Thymus (tissue), 11 donors: Measurements from ENCODE around the gene FN1. TPM values are rescaled to one million over a fixed set of nuclear protein-coding genes. Genes with fewer than 3 reads are reported as not detected.
"Not testable (repeated sequence)": the region's sequence is repeated elsewhere in the genome, so short reads cannot be mapped to it uniquely, and the experiment has no call there.

Experiments
- DNase-seq, 9 donors: peaks; one replicate each; pipeline ENCODE4 v3.0.0-alpha.2; 2013; ENCODE audit warnings: low spot score in 9 of 9, low read depth in 6 of 9, missing footprints in 1 of 9
- H3K27ac ChIP-seq, 2 donors: one replicate each; pipeline ENCODE4 v1.5.1; 2013; ENCODE audit warnings: control low read depth in 1 of 2, low read depth in 1 of 2, low read length in 1 of 2, mild to moderate bottlenecking in 1 of 2, moderate library complexity in 1 of 2
- H3K27me3 ChIP-seq, 2 donors: one replicate each; pipeline ENCODE4 v1.5.1; 2013; ENCODE audit warnings: low read length in 1 of 2; ENCODE audit not compliant: control insufficient read depth in 2 of 2, insufficient read depth in 1 of 2
- H3K36me3 ChIP-seq, 2 donors: one replicate each; pipeline ENCODE4 v1.5.1; 2013; ENCODE audit warnings: low read length in 1 of 2, mild to moderate bottlenecking in 1 of 2, moderate library complexity in 1 of 2; ENCODE audit not compliant: control insufficient read depth in 2 of 2, insufficient read depth in 2 of 2
- H3K4me1 ChIP-seq, 2 donors: one replicate each; pipeline ENCODE4 v1.5.1; 2013; ENCODE audit warnings: low read length in 2 of 2; ENCODE audit not compliant: control insufficient read depth in 2 of 2, insufficient read depth in 2 of 2
- H3K4me3 ChIP-seq, 2 donors: one replicate each; pipeline ENCODE4 v1.5.1; 2013; ENCODE audit warnings: low read length in 2 of 2, control low read depth in 1 of 2, mild to moderate bottlenecking in 1 of 2
- H3K9me3 ChIP-seq, 2 donors: one replicate each; pipeline ENCODE4 v1.5.1; 2013; ENCODE audit warnings: low read length in 1 of 2, mild to moderate bottlenecking in 1 of 2; ENCODE audit not compliant: control insufficient read depth in 2 of 2, insufficient read depth in 1 of 2
- WGBS: extraction: QIAGEN DNeasy Blood & Tissue Kit; methylation state at CpG from one replicate; pipeline ENCODE4 v1.1.7; 2013; 5-methylcytosine and 5-hydroxymethylcytosine counted together
- polyA plus RNA-seq: library from polyadenylated mRNA; stranded (reverse); fragments of 200-250 nt; gene quantifications from one replicate; pipeline ENCODE4 v1.2.3, GENCODE V29; 2013
- total RNA-seq: library from RNA; stranded (reverse); fragments of 120-200 nt; gene quantifications from one replicate; pipeline ENCODE4 v1.2.4, GENCODE V29; 2013
- donor health status: healthy.

Gene FN1
- total and polyA plus RNA-seq, 2 donors: 222 to 439 TPM

- no peaks in the 10 kb centered on the region for H3K27me3 ChIP-seq
- H3K4me3 ChIP-seq: no peak overlapping the region
- no peaks in the 10 kb centered on the region for H3K4me1 ChIP-seq
- no peaks in the 10 kb centered on the region for H3K9me3 ChIP-seq
- DNase-seq: no peak
- 97% methylated on average over 4 of the region's 4 CpGs for WGBS
- H3K36me3 ChIP-seq: peaks cover 0 to 20% of the 10 kb centered on the region in 2 donors
- H3K27ac ChIP-seq: no peak overlapping the region
Measured at GRCh38 chr2:215361211-215361875, 74.5 kb downstream of the FN1 start.

GRCh38 chr2:215360596-215360995, 75.3 kb downstream of the FN1 start:
- no peaks in the 10 kb centered on the region for H3K9me3 ChIP-seq
- H3K27me3 ChIP-seq: no peaks in the 10 kb centered on the region
- H3K4me1 ChIP-seq: no peaks in the 10 kb centered on the region
- H3K36me3 ChIP-seq: peaks cover 0 to 20% of the 10 kb centered on the region in 2 donors
- 99% methylated on average over 2 of the region's 2 CpGs for WGBS
- no peak overlapping the region for H3K4me3 ChIP-seq
- H3K27ac ChIP-seq: no peak overlapping the region
- DNase-seq: no peak

- peaks cover 4 to 24% of the 10 kb centered on the region in 2 donors for H3K36me3 ChIP-seq
- H3K9me3 ChIP-seq, H3K27me3 ChIP-seq, H3K4me3 ChIP-seq, H3K27ac ChIP-seq, H3K4me1 ChIP-seq, DNase-seq: not testable (repeated sequence)
- 98% methylated on average over 3 of the region's 3 CpGs for WGBS
Measured at GRCh38 chr2:215360059-215360458, 75.8 kb downstream of the FN1 start.

GRCh38 chr2:215359576-215359922, 76.3 kb downstream of the FN1 start:
- Histone ChIP-seq H3K4me3 (no peak overlapping the region), H3K36me3 (peaks cover 5 to 22% of the 10 kb centered on the region in 2 donors)

GRCh38 chr2:215358891-215359575, 76.8 kb downstream of the FN1 start:
- H3K4me1 ChIP-seq: no peaks in the 10 kb centered on the region
- DNase-seq: no peak
- H3K9me3 ChIP-seq: no peaks in the 10 kb centered on the region
- H3K4me3 ChIP-seq: no peak overlapping the region
- 98% methylated on average over 15 of the region's 15 CpGs for WGBS
- H3K36me3 ChIP-seq: peaks cover 5 to 17% of the 10 kb centered on the region in 2 donors
- no peaks in the 10 kb centered on the region for H3K27me3 ChIP-seq
- no peak overlapping the region for H3K27ac ChIP-seq

More at GRCh38 chr2:215359576-215359922, 76.3 kb downstream of the FN1 start:
- Histone ChIP-seq H3K9me3 (no peaks in the 10 kb centered on the region), H3K27me3 (no peaks in the 10 kb centered on the region), H3K27ac (no peak overlapping the region), H3K4me1 (no peaks in the 10 kb centered on the region)
- no peak for DNase-seq
- 99% methylated on average over 1 of the region's 1 CpG for WGBS

DNA sequence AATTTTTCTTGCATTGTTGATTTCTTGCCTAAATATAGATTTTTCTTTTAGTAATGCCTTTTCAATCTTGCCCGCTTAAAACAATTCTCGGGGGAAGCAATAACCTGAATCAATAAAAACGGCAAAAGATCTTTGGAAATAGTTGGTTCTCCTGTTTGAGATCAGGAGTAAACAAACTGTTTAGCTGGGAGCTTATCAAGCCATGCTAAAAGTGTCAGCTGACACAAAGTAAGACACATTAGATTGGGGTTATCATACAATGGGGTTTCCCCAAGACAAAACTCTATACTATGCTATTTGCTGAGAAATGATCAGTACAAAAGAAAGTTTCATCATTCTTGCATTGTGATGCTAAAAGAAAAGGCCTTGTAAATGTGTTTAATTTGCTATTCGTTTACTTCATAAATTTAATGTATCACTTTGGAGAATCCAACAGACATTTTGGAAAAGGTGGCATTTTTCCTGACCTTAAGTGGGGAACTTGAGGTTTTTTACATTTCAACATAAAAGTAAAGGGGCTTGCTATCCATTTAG, 77.5 kb downstream of the FN1 start:
- Histone ChIP-seq H3K36me3 (peaks cover 5 to 14% of the 10 kb centered on the region in 2 donors), H3K4me1 (no peaks in the 10 kb centered on the region), H3K27me3 (no peaks in the 10 kb centered on the region), H3K9me3 (no peaks in the 10 kb centered on the region), H3K4me3 (no peak overlapping the region), H3K27ac (no peak overlapping the region)
- no peak for DNase-seq
- WGBS: 99% methylated on average over 4 of the region's 4 CpGs

DNA sequence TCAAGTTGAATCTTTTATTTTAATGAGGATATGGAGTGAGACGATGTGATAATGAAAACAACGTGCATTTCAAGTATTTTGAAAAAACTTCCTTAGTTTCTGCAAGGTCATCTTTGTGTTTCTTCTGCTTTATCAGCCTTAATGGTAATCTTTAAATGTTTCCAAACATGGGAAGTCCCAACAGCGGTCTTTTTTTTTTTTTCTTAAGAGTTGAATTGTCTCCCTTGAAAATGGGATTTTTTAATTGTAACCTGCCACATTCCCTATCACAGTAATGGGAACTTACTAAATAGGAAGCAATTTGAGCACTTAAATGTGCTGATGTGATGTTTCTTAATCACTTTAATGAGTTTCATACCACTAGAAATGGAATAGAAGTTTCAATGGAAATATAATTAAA, 78.2 kb downstream of the FN1 start:
- Histone ChIP-seq H3K4me3 (no peak overlapping the region), H3K27ac (no peak overlapping the region), H3K4me1 (no peaks in the 10 kb centered on the region), H3K36me3 (peaks cover 5 to 11% of the 10 kb centered on the region in 2 donors), H3K9me3 (no peaks in the 10 kb centered on the region), H3K27me3 (no peaks in the 10 kb centered on the region)
- no peak for DNase-seq
- 98% methylated on average over 3 of the region's 3 CpGs for WGBS

DNA sequence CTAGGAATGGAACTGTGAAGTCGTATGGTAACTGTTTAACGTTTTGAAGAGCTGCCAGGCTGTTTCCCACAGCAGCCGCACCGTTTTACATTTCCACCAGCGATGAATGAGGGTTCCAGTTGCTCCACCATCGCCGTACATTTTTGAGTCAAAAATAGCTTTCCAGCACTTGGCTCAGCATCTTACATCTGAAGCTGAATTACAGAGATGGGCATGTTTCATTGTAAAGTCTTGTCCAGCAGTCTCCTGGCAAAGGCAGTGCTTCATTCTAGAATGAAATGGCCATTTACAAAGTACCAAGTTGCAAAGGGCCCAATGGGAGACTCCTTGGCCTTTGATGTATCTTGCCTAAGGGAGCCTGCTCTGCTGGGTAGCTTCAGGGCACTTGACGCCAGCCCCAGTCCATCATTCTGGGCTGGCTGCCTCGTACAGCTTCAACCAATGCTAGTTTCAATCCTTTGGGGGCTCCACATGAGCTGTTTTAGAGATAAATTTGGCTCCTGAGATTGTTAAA, 78.9 kb downstream of the FN1 start:
- H3K27me3 ChIP-seq: no peaks in the 10 kb centered on the region
- H3K27ac ChIP-seq: no peak overlapping the region
- peaks cover 5 to 11% of the 10 kb centered on the region in 2 donors for H3K36me3 ChIP-seq
- DNase-seq: no peak
- H3K9me3 ChIP-seq: no peaks in the 10 kb centered on the region
- no peak overlapping the region for H3K4me3 ChIP-seq
- no peaks in the 10 kb centered on the region for H3K4me1 ChIP-seq
- WGBS: 95% methylated on average over 9 of the region's 9 CpGs

- DNase-seq: no peak
- peaks cover 5 to 14% of the 10 kb centered on the region in 2 donors for H3K36me3 ChIP-seq
- no peaks in the 10 kb centered on the region for H3K4me1 ChIP-seq
- 98% methylated on average over 7 of the region's 7 CpGs for WGBS
- H3K27me3 ChIP-seq: no peaks in the 10 kb centered on the region
- no peaks in the 10 kb centered on the region for H3K9me3 ChIP-seq
- H3K27ac ChIP-seq: no peak overlapping the region
- no peak overlapping the region for H3K4me3 ChIP-seq
Measured at GRCh38 chr2:215356334-215356947, 79.4 kb downstream of the FN1 start.
